DMS153 (cell line): ENCODE results near the gene COL19A1.
"Not testable (repeated sequence)": the region's sequence is repeated elsewhere in the genome, so short reads cannot be mapped to it uniquely, and the experiment has no call there.

Source experiments
- DNase-seq: peaks from one replicate; lab custom pipeline; 2025; lab: John Stamatoyannopoulos, UW

COL19A1 gene

DNA sequence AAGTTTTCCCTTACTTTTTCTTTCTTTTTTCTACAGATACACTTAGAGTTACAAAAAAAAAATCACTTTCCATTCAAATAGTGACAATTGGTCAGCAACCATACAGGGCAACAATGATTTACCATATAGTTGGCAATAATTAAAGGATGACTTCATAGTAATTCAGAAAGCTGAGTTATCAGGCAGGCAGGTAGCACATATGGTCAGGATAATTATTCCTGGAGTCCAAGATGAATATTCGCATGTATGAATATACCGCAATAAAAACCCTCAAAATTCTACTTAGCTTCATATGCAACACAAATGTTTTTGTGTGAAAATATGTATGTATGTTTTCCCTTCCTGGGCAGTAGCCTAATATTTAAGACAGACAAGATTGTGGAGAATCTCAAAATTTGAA, 34.5 kb downstream of the COL19A1 start:
- no peak for DNase-seq

DNA sequence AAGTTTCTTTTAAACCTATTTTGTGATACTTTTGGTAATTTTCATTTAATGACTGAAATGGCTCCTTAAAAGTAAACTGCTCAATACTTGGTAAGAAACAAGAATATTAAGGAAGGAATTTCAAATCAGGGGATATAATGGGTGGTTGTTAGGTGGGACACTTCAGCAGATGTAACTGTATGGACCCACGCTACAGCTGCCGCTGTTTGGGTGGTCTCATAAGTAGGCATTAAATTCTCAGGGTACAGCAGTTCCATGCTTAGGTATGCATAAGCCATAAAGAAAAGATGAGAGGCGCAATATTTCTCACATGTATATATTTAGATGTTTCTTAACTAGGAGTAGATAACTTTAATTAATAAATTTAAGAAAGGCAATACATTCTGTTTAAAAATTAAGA, 35.0 kb downstream of the COL19A1 start:
- no peak for DNase-seq

- no peak for DNase-seq
Observed at GRCh38 chr6:69907981-69908498, 41.7 kb downstream of the COL19A1 start.

GRCh38 chr6:69913361-69913760, 47.0 kb downstream of the COL19A1 start:
- DNase-seq, result no peak

GRCh38 chr6:69914015-69914485, 47.7 kb downstream of the COL19A1 start:
- DNase-seq, result peak; percentile 27

- DNase-seq, result peak; percentile 40
Observed at GRCh38 chr6:69915346-69915745, 49.0 kb downstream of the COL19A1 start.

DNA sequence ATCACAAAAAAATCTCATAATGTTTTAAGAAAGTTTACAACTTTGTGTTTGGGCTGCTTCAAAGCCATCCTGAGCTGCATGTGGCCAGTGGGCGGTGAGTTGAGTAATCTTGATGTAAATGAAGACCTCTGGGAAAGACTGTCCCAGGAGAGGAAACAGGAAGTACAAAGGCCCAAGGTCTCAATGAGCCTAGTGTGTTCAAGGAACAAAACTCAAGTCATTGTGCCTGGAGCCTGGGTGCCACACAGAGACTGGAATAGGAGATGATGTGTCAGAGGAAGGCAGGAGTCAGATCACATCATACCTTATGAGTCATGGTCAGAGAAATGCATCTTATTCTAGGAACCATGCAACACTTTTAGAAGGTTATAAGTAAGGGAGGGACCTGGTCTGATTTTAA, 51.5 kb downstream of the COL19A1 start:
- no peak for DNase-seq

DNA sequence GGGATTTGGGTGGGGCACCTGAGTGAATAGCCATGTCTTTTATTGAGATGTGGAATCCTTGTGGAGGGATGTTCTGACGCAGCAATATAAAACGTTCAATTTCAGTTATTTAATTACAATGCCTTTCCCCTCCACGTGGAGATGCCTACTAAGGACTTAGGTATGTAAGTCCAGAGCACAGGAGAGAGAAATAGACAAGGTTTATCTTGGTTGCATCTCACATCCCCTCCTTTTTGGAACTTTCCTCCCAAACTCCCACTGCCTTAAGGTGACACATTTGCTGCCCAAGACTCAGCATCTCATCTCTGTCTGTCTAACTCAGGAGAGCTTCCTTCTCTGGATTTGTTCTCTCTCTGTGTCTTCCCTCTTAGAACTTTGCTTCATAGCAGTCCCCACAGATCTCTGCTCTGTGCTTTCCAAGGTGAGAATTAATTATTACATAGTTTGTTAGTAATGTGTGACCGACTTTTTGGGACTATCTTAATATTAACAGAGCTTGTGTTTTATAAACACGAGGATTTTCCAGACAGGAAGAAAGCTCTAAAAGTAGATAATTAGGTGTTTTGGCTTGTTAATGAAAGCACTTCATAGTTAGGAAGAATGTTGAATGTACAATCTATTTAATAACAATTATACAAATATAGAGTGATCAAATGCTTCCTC, 52.6 kb downstream of the COL19A1 start:
- DNase-seq, result no peak

- DNase-seq, result not testable (repeated sequence)
Observed at GRCh38 chr6:69921066-69921465, 54.7 kb downstream of the COL19A1 start.

GRCh38 chr6:69921611-69922010, 55.3 kb downstream of the COL19A1 start:
- DNase-seq, result not testable (repeated sequence)

GRCh38 chr6:69926745-69927144, 60.4 kb downstream of the COL19A1 start:
- DNase-seq, result no peak

- DNase-seq, result no peak
Observed at GRCh38 chr6:69933239-69933638, 66.9 kb downstream of the COL19A1 start.

DNA sequence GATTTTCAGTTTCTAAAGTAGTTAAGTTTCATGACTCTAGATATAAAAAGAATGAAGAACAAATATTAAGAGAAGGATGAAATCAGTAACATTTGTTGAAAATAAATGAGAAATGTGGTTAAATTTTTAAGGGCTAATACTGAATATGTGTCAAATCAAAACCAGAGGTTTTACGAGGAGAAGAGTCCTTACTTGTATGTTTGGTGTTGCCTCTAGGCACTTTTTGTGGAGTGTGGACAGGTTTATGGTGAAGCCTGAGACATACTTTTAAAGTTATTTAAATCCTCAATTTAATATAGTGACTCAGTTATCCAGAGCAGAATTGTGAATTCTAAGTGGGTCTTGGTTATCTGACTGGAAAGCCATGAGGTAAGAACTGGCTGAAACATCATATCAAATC, 68.7 kb downstream of the COL19A1 start:
- DNase-seq, result no peak

DNA sequence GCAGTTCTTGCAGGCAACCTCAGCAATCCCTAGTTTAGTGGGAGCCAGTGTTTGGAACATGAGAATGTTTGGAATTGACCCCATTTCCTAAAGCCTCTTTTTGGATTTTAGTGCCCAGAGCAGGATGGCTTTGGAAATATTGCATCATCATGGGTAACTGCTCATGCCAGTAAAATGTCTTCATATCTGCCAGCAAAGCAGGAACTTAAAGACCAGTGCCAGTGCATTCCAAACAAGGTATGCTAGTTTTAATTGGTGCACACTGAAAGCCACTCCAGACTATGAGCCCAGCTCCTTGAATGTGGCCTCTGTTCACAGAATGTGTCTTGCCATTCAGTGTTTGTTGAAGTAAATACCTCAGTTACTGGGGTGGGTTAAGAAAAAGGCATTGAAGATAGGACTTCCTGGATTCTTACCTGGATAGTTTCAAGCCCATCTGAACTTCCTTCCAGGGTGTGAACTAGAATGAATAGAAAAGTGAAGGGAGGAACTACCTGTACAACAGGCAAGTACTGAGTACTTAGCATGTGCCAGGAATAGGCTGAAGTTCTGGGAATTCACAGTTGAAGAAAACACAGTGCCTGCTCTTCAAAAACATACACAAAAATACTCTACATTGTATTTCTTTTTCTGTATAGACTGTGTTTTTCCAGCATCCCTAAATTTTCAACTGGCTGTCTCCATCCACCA, 70.5 kb downstream of the COL19A1 start:
- no peak for DNase-seq

- no peak for DNase-seq
Observed at GRCh38 chr6:69937402-69938136, 71.2 kb downstream of the COL19A1 start.

GRCh38 chr6:69942485-69942884, 76.1 kb downstream of the COL19A1 start:
- no peak for DNase-seq

- DNase-seq, result no peak
Observed at GRCh38 chr6:69945192-69945591, 78.8 kb downstream of the COL19A1 start.

DNA sequence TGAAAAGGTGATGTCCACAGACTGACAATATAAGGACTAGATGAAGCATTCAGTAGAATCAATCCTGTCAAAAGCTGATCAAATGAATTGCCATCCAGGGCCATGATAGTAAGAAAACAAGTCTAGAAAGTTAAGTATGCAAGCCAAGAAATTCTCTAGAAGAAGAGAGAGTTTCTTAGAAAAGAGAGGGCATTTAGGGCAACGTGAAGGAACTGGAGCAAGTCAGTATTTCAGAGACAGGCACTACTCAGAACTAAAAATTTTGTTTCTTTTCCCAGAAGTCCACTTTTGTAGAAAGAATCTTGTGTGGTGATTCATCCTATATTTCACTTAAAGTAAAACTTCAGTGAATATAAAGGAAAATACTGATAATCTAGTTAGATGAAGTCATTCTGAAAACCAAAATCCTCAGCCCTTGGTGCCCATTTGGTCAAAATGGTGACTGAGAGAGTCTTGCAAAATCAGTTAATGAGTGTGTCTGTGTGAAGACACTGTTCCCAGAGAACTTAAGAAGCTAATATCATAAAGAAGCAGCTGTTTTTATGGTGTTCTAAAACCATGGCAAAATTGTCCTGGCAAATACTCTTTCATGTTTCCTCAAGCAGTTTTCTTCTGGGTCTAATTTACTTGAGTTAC, 82.2 kb downstream of the COL19A1 start:
- DNase-seq, result no peak

GRCh38 chr6:69953491-69953890, 87.1 kb downstream of the COL19A1 start:
- peak; percentile 63 for DNase-seq

DNA sequence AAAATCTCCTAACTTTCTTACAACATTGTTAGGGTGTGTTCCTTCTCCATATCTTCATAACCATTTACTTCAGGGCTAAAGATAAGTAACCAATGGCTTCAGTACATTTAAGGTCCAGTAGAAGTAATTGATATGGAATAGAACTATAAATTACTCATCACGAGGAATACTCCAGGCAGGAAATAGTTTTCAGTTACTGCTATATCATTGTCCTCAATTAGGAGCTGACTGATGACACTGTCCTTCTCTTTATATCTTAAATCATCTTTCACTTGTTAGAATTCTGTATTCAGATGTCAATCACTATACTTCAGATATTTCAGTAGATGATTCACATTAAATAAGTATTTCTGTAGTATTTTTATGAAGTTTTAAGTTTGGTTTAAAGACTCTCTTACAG, 88.4 kb downstream of the COL19A1 start:
- DNase-seq, result no peak

- no peak for DNase-seq
Observed at GRCh38 chr6:69957985-69958559, 91.7 kb downstream of the COL19A1 start.

- no peak for DNase-seq
Observed at GRCh38 chr6:69958978-69959377, 92.6 kb downstream of the COL19A1 start.
